ENCODE results near the gene GALNT10. TPM values are rescaled to one million over a fixed set of nuclear protein-coding genes. Genes with fewer than 3 reads are reported as not detected.

Gene GALNT10
- polyA plus RNA-seq, 1 of the 3 experiments (the other 2 are of a cell fraction): 56.3 TPM

DNA sequence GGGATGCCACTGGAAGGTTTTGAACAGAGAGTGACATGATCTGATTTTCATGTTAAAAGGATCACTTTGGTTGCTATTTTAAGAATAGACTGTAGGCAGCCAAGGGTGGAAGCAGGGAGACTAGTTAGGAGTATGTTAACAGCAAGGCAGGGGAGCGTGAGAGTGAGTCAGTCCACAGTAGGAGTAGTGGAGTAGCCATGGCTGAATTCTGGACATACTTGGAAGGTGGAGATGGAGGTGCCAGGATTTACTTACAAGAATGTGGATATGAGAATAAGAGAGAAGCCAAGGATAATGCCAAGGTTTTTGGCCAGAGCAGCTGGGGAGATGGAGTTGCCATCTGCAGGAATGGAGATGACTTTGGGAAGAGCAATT, 118.8 kb downstream of the GALNT10 start:
- Histone ChIP-seq H3K36me3 (replicated peaks in 1 of 2; ENCODE audit: control insufficient read depth in 1 of 2, insufficient read depth in 2 of 2, low read length in 1 of 2) (peaks cover 0 to 34% of the 10 kb centered on the region in 2 experiments), H3K9ac (peak overlapping the region; percentile 28; the same call in 1 of the 2 replicates), H3F3A (replicated peaks; ENCODE audit: insufficient read depth) (peaks cover 53% of the 10 kb centered on the region), H3K4me3 (ENCODE audit: low read depth in 2 of 2, low read length in 1 of 2) (no peak overlapping the region), H3K9me2 (no peaks in the 10 kb centered on the region), H3K27ac (ENCODE audit: low read depth in 2 of 2, low read length in 1 of 2) (peak overlapping the region in 1 of 2 experiments; percentile 92; a peak in 3 of 4 replicates), H3K9me3 (peaks cover 15% of the 10 kb centered on the region), H3K4me2 (peak overlapping the region; percentile 19), H4K20me1 (ENCODE audit: insufficient read depth) (0 out of 2 replicates have a peak, but pooled peaks cover 3% of the 10 kb centered on the region), H3K4me1 (ENCODE audit: control insufficient read depth in 1 of 2, insufficient read depth in 2 of 2, low read depth in 1 of 2, low read length in 1 of 2) (peaks cover 10 to 28% of the 10 kb centered on the region in 2 experiments), H3K27me3 (ENCODE audit: insufficient read depth) (no peaks in the 10 kb centered on the region), H2AFZ (ENCODE audit: low read depth) (no peak overlapping the region), H3K79me2 (ENCODE audit: insufficient read depth) (peaks cover 49% of the 10 kb centered on the region)
- DNase-seq: no peak
- WGBS (ENCODE audit: low lambda C conversion rate): 23% methylated on average over 1 of the region's 1 CpG
- CTCF ChIA-PET: interaction anchor here (1.3 kb wide), 1 partner anchor 10 kb away, joined by 3 read pairs; no protein-coding TSS in a partner anchor
- POLR2A ChIA-PET: no interaction called here
- TF ChIP-seq ELF1 (IDR thresholded peaks at IDR 0.05) (no peak), NFIC (IDR thresholded peaks at IDR 0.05; ENCODE audit: borderline replicate concordance) (no peak), TCF12 (IDR thresholded peaks at IDR 0.05) (0 out of 2 replicates have a peak, but pooled peaks have one; percentile 8), MEF2A (IDR thresholded peaks at IDR 0.05; ENCODE audit: borderline replicate concordance, low read depth) (peak; percentile 61; the same call in 1 of the 2 replicates), POLR2AphosphoS5 (IDR thresholded peaks at IDR 0.05; ENCODE audit: low read depth, low read length) (no peak), NRF1 (IDR thresholded peaks at IDR 0.05; ENCODE audit: low read depth, low read length) (no peak), GABPA (IDR thresholded peaks at IDR 0.05; ENCODE audit: low read depth) (no peak), SMC3 (IDR thresholded peaks at IDR 0.05; ENCODE audit: low read depth, low read length) (no peak), CHD2 (IDR thresholded peaks at IDR 0.05; ENCODE audit: low read length, partially characterized antibody) (no peak), EZH2phosphoT487 (IDR thresholded peaks at IDR 0.05; ENCODE audit: borderline replicate concordance, low read depth) (no peak), EP300 (IDR thresholded peaks at IDR 0.05; ENCODE audit: borderline replicate concordance in 1 of 2, low read depth in 1 of 2, low read length in 1 of 2) (no peak), YY1 (IDR thresholded peaks at IDR 0.05; ENCODE audit: low read depth) (0 out of 2 replicates have a peak, but pooled peaks have one; percentile 31), JUND (IDR thresholded peaks at IDR 0.05) (no peak), RXRA (IDR thresholded peaks at IDR 0.05; ENCODE audit: borderline replicate concordance, low read depth) (no peak), FOXM1 (IDR thresholded peaks at IDR 0.05; ENCODE audit: low read depth) (no peak), MXI1 (IDR thresholded peaks at IDR 0.05; ENCODE audit: low read depth, low read length) (no peak), RAD21 (IDR thresholded peaks at IDR 0.05; ENCODE audit: low read length) (no peak), MAX (IDR thresholded peaks at IDR 0.05; ENCODE audit: low read depth) (0 out of 2 replicates have a peak, but pooled peaks have one; percentile 14), RFX5 (IDR thresholded peaks at IDR 0.05; ENCODE audit: low read length) (no peak), TEAD4 (IDR thresholded peaks at IDR 0.05; ENCODE audit: borderline replicate concordance, insufficient read depth) (no peak)
- TF ChIP-seq, protein P1, sequence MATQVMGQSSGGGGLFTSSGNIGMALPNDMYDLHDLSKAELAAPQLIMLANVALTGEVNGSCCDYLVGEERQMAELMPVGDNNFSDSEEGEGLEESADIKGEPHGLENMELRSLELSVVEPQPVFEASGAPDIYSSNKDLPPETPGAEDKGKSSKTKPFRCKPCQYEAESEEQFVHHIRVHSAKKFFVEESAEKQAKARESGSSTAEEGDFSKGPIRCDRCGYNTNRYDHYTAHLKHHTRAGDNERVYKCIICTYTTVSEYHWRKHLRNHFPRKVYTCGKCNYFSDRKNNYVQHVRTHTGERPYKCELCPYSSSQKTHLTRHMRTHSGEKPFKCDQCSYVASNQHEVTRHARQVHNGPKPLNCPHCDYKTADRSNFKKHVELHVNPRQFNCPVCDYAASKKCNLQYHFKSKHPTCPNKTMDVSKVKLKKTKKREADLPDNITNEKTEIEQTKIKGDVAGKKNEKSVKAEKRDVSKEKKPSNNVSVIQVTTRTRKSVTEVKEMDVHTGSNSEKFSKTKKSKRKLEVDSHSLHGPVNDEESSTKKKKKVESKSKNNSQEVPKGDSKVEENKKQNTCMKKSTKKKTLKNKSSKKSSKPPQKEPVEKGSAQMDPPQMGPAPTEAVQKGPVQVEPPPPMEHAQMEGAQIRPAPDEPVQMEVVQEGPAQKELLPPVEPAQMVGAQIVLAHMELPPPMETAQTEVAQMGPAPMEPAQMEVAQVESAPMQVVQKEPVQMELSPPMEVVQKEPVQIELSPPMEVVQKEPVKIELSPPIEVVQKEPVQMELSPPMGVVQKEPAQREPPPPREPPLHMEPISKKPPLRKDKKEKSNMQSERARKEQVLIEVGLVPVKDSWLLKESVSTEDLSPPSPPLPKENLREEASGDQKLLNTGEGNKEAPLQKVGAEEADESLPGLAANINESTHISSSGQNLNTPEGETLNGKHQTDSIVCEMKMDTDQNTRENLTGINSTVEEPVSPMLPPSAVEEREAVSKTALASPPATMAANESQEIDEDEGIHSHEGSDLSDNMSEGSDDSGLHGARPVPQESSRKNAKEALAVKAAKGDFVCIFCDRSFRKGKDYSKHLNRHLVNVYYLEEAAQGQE (IDR thresholded peaks at IDR 0.05; ENCODE audit: low read depth, low read length): no peak
- TF ChIP-seq, protein P2, sequence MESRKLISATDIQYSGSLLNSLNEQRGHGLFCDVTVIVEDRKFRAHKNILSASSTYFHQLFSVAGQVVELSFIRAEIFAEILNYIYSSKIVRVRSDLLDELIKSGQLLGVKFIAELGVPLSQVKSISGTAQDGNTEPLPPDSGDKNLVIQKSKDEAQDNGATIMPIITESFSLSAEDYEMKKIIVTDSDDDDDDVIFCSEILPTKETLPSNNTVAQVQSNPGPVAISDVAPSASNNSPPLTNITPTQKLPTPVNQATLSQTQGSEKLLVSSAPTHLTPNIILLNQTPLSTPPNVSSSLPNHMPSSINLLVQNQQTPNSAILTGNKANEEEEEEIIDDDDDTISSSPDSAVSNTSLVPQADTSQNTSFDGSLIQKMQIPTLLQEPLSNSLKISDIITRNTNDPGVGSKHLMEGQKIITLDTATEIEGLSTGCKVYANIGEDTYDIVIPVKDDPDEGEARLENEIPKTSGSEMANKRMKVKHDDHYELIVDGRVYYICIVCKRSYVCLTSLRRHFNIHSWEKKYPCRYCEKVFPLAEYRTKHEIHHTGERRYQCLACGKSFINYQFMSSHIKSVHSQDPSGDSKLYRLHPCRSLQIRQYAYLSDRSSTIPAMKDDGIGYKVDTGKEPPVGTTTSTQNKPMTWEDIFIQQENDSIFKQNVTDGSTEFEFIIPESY (IDR thresholded peaks at IDR 0.05; ENCODE audit: borderline replicate concordance, low read depth): no peak
- TF ChIP-seq, protein P3, sequence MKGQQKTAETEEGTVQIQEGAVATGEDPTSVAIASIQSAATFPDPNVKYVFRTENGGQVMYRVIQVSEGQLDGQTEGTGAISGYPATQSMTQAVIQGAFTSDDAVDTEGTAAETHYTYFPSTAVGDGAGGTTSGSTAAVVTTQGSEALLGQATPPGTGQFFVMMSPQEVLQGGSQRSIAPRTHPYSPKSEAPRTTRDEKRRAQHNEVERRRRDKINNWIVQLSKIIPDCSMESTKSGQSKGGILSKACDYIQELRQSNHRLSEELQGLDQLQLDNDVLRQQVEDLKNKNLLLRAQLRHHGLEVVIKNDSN (IDR thresholded peaks at IDR 0.05; ENCODE audit: borderline replicate concordance, low read depth): no peak
- TF ChIP-seq, protein P4, sequence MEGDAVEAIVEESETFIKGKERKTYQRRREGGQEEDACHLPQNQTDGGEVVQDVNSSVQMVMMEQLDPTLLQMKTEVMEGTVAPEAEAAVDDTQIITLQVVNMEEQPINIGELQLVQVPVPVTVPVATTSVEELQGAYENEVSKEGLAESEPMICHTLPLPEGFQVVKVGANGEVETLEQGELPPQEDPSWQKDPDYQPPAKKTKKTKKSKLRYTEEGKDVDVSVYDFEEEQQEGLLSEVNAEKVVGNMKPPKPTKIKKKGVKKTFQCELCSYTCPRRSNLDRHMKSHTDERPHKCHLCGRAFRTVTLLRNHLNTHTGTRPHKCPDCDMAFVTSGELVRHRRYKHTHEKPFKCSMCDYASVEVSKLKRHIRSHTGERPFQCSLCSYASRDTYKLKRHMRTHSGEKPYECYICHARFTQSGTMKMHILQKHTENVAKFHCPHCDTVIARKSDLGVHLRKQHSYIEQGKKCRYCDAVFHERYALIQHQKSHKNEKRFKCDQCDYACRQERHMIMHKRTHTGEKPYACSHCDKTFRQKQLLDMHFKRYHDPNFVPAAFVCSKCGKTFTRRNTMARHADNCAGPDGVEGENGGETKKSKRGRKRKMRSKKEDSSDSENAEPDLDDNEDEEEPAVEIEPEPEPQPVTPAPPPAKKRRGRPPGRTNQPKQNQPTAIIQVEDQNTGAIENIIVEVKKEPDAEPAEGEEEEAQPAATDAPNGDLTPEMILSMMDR (IDR thresholded peaks at IDR 0.05): 0 out of 2 replicates have a peak, but pooled peaks have one; percentile 6
